NCI-H1048 (cell line): ENCODE results near the gene DGKZ.

Source experiments
- DNase-seq: peaks from one replicate; lab custom pipeline; 2025; lab: John Stamatoyannopoulos, UW

DGKZ gene

DNA sequence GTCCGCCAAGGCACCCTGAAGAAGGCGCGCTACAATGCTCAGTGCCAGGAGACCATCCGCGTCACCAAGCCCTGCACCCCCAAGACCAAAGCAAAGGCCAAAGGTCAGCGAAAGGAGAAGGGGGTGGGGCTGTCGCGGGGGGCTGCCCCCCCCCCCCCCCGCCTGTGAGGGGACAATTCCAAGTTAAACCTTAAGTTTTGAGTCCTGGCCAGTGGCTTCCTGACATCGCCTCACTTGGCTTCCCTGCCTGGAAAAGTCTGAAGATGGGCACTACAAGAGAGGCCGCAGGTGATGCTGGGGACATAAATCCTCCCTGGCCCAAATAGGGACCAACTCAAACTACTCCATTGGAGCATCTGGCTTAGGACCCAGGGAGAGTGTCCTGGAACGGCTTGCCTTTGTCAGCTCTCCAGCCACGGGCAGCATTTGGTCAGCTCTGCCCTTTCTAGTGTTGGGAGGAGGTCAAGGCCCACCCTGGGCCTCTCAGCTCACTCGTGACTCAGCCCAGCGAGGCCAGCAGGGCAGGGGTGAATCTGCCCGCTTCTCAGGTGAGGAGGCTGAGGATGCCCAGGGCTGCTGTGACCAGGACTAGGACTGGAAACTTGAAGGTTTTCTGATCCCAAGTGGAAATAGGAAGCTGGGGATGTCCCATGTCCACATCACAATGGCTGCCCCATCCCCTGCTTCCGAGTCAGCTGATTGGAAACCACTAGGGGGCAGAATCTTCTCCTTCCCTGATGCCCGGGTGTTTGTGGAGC, 35.6 kb downstream of the DGKZ start:
- no peak for DNase-seq

DNA sequence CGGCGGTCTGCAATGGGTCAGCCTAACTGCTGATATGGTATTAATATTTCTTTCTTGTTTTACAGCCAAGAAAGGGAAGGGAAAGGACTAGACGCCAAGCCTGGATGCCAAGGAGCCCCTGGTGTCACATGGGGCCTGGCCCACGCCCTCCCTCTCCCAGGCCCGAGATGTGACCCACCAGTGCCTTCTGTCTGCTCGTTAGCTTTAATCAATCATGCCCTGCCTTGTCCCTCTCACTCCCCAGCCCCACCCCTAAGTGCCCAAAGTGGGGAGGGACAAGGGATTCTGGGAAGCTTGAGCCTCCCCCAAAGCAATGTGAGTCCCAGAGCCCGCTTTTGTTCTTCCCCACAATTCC, 36.1 kb downstream of the DGKZ start:
- DNase-seq: no peak

DNA sequence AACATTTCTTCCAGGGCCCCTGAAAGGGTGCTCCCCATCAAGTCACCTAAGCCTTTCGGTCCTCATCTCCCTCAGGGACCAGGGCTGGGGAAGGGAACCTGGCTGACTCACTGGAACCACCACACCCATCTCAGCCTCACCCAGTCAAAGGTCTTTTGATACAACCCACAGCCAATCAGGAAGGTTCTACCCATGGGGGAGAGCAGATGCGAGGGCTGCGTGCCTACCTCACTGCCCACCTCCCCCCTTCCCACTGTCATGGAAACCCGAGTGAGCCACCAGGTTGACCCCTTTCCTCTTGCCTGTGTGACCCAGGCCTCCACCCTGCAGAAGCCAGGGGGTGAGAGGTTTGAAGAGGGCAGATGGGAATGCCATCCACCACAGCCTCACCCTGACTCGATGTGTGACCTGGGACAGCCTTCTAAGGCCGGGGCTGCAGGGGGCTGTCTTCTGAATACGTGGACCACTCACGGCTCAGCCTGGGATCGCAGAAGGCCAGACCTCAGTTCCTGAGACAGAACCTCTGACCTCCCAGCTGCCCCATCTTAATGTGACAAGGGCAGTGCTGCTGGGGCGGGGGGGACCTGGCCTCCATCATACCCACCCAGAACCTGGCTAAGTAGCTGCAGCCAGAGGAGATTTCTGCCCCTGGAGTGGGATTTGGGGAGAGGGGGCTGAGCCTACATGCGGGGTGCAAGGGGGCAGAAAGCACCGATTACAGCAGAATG, 36.9 kb downstream of the DGKZ start:
- DNase-seq: no peak

GRCh38 chr11:46385169-46386004, 38.1 kb downstream of the DGKZ start:
- DNase-seq: no peak

- DNase-seq: no peak
Measured at GRCh38 chr11:46386005-46386578, 38.8 kb downstream of the DGKZ start.

GRCh38 chr11:46386674-46387073, 39.4 kb downstream of the DGKZ start:
- DNase-seq: no peak

GRCh38 chr11:46387456-46387855, 40.2 kb downstream of the DGKZ start:
- no peak for DNase-seq

- no peak for DNase-seq
Measured at GRCh38 chr11:46387919-46388618, 40.8 kb downstream of the DGKZ start.

DNA sequence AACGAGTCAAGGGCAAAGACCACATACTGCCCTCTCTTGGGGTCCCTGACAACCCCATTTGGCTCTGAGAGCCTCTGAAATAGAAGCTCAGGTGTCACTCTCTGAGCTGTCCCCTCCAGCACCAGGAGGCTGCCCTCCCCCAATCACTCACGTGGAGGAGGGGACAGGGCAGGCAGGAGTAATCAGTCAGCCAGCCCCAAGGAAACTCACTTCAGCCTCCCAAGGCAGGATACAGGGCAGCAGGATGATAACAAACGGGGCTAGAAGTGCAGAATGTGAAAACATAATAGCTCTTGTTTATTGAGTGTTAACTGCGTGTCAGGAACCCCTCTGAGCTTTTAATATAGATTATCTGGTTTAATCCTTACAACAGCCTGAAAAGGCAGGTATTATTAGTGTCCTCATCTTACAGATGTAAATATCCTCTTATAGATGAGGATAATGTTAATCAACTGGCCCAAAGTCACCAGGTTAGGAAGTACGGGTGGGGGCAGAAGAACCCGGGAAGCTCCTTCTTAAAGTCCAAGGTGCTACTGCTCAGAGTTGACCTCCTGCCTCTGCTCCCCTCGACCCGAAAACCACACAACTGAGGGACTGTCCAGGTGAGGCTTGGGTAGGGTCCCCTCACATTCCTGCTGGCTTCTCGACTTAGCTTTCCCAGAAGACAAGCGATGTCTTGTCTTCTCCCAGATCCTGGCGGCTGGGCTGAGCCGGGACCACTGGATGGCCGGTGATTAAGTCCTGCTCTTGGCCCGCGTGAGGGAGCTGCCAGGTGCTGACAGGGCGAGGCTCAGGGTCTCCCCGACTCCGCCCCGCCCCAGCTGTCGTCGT, 41.6 kb downstream of the DGKZ start:
- DNase-seq: no peak

- no peak for DNase-seq
Measured at GRCh38 chr11:46389450-46390330, 42.4 kb downstream of the DGKZ start.

DNA sequence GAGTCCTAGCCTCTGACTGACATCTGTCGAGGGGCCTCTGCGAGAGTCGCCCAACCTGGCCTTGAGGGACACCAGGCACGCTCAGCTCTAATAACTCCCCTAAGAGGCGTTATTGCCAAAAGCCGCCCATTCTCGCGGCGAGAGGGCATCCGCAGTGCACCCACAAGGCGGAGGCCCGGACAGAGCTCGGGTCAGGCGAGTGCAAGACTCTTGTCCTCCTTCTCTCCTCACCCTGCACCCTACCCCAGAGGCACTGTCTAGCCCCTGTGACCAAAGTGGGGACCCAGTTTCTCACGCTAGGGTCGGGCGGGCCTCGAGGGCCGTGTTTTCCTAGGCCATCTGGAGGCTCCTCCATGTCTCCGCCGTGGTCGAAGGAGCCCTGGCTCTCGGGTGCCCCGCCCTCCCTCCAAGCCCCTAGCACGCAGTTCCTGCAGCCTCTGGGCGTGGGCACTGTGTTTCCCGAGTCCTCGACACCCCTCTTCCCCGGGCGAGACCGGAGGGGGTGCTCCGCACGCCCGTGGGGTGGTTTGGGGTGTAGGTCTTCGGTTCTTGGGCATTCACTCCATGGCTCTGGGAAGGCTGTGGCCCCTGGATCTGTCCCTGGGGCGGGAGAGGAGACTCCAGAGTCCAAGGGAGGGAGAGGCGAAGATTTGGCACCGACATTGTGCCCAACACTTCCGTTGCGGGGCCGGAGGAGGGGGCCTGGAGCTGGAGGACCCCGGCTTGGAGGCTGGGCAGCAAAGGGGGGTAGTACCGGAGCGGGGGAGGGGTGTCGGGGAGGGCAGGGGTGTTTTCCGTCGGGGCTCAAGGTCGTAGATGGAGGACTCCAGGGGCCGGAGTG, 43.3 kb downstream of the DGKZ start:
- no peak for DNase-seq

DNA sequence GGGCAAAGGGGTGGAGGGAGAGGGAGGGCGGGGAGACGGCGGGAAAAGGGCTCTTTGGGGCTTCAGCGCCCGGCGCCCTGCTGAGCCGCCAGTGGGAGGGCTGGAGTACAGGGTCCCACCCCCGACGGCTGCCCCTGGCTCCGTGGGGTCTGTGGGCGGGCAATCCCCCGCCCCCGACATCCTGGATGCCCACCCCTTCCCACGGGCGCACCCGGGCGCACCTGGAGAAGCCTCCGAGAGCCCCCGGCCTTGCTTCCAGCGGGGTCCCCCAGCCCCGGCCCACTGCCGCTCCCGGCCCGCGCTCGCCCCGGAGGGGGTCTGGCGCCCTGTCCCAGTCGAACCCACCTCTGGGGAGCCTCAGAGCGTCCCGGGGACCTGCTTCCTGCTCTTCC, 43.9 kb downstream of the DGKZ start:
- DNase-seq: no peak

GRCh38 chr11:46391578-46392420, 44.5 kb downstream of the DGKZ start, which contains the start of gene CHRM4:
TSS of gene CHRM4 (minus strand) at chr11:46391776. CDS start at chr11:46386557, 5,219 bp downstream.
- DNase-seq: no peak

GRCh38 chr11:46392421-46393230, 45.4 kb downstream of the DGKZ start:
- DNase-seq: no peak

- no peak for DNase-seq
Measured at GRCh38 chr11:46393231-46393616, 46.0 kb downstream of the DGKZ start.

DNA sequence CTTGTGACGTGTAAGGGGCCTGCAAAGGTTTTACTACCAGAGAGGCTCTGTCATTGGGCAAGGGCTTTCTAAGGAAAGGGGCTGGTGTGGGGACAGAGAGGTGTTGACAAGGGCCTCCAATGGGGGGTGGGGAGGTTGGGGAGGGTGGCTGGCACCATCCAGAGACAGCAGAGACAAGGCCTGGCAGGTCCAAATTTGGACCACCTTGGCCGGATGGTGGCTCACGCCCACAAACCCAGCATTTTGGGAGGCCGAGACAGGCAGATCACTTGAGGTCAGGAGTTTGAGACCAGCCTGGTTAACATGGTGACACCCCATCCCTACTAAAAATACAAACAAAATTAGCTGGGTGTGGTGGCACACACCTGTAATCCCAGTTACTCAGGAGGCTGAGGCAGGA, 46.5 kb downstream of the DGKZ start:
- DNase-seq: no peak

- DNase-seq: no peak
Measured at GRCh38 chr11:46397526-46397925, 50.3 kb downstream of the DGKZ start.
